ENCODE measurements around the gene NTMT1. TPM values are rescaled to one million over a fixed set of nuclear protein-coding genes. Genes with fewer than 3 reads are reported as not detected.
"Not testable (repeated sequence)": the region's sequence is repeated elsewhere in the genome, so short reads cannot be mapped to it uniquely, and the experiment has no call there.

The NTMT1 gene
- total RNA-seq = 24.6 TPM
- long read RNA-seq, transcript NTMT1-202 (4 exons, 741 nt) = minor isoform, 7 of 67 reads
- long read RNA-seq, transcript NTMT1-203 (4 exons, 1,315 nt) = major isoform, 37 of 67 reads
- long read RNA-seq, partial matches to known transcripts = 1 of 67 reads
- long read RNA-seq, other reads (novel, unspliced or antisense) = 12 of 67 reads

GRCh38 chr9:129626079-129626624 is at the start of gene NTMT1:
Gene NTMT1, plus strand, starts transcription at chr9:129626163. Its CDS starts 6,541 bp downstream, at chr9:129632704.
- DNase-seq (ENCODE audit: low spot score) = peak; percentile 97

GRCh38 chr9:129576546-129577543 is 49.1 kb upstream of the NTMT1 start:
- DNase-seq (ENCODE audit: low spot score) = no peak

GRCh38 chr9:129579294-129579693 is 46.7 kb upstream of the NTMT1 start:
- no peak for DNase-seq (ENCODE audit: low spot score)

- no peak for DNase-seq (ENCODE audit: low spot score)
Measured at GRCh38 chr9:129580211-129580915, 45.6 kb upstream of the NTMT1 start.

GRCh38 chr9:129581505-129582189 is 44.3 kb upstream of the NTMT1 start:
- no peak for DNase-seq (ENCODE audit: low spot score)

- DNase-seq (ENCODE audit: low spot score) = no peak
Measured at GRCh38 chr9:129582855-129583254, 43.1 kb upstream of the NTMT1 start.

GRCh38 chr9:129583308-129584038 is 42.5 kb upstream of the NTMT1 start:
- DNase-seq (ENCODE audit: low spot score) = no peak

GRCh38 chr9:129584136-129584535 is 41.8 kb upstream of the NTMT1 start:
- DNase-seq (ENCODE audit: low spot score) = no peak

- no peak for DNase-seq (ENCODE audit: low spot score)
Measured at GRCh38 chr9:129585352-129585751, 40.6 kb upstream of the NTMT1 start.

GRCh38 chr9:129586245-129586644 is 39.7 kb upstream of the NTMT1 start:
- no peak for DNase-seq (ENCODE audit: low spot score)

GRCh38 chr9:129586685-129587084 is 39.3 kb upstream of the NTMT1 start:
- DNase-seq (ENCODE audit: low spot score) = no peak

- DNase-seq (ENCODE audit: low spot score) = no peak
Measured at GRCh38 chr9:129587487-129588262, 38.3 kb upstream of the NTMT1 start.

GRCh38 chr9:129590466-129590865 is 35.5 kb upstream of the NTMT1 start:
- no peak for DNase-seq (ENCODE audit: low spot score)

GRCh38 chr9:129591916-129592315 is 34.0 kb upstream of the NTMT1 start:
- no peak for DNase-seq (ENCODE audit: low spot score)

GRCh38 chr9:129592790-129593189 is 33.2 kb upstream of the NTMT1 start:
- not testable (repeated sequence) for DNase-seq (ENCODE audit: low spot score)

GRCh38 chr9:129594632-129595031 is 31.3 kb upstream of the NTMT1 start:
- DNase-seq (ENCODE audit: low spot score) = no peak

- no peak for DNase-seq (ENCODE audit: low spot score)
Measured at GRCh38 chr9:129595311-129595741, 30.6 kb upstream of the NTMT1 start.

GRCh38 chr9:129595903-129596540 is 29.9 kb upstream of the NTMT1 start:
- DNase-seq (ENCODE audit: low spot score) = no peak

Measured in mesenteric fat pad (tissue), 1 donor.